GM19043 (cell line): ENCODE results near the gene HOPX.
"Not testable (repeated sequence)": the region's sequence is repeated elsewhere in the genome, so short reads cannot be mapped to it uniquely, and the experiment has no call there.

Source experiments
- ATAC-seq: cut with Tn5 transposase; IDR thresholded peaks from one replicate; pipeline ENCODE4 v1.9.1; 2021; ENCODE audit warnings: low read depth; ENCODE audit not compliant: unreplicated experiment

The HOPX gene, protein sequence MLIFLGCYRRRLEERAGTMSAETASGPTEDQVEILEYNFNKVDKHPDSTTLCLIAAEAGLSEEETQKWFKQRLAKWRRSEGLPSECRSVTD

GRCh38 chr4:56681158-56681852, at the start of gene HOPX:
HOPX (minus strand) TSS chr4:56681296; CDS start chr4:56657816, 23,480 bp downstream.
- no peak for ATAC-seq

- ATAC-seq: no peak
Measured at GRCh38 chr4:56730097-56730496, 49.0 kb upstream of the HOPX start.

- ATAC-seq: no peak
Measured at GRCh38 chr4:56728512-56728911, 47.4 kb upstream of the HOPX start.

DNA sequence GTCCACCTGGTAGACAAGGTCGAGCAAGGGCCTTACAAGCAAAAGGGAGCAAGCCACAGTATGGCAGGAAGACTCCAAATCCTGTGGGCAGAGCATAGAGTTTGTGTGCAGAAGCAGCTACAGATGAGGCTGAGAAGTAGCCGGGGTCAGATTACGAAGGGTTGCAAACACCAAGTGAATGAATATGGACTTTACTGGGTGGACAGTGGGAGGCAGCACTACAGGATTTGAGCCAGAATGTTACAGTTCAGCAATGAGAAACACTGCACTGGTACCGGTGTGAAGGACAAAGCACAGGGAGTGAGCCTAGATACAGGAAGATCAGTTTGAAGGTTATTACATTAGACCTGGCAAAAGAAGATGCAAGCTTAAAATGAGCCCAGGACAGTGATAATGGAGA, 46.1 kb upstream of the HOPX start:
- ATAC-seq: no peak

DNA sequence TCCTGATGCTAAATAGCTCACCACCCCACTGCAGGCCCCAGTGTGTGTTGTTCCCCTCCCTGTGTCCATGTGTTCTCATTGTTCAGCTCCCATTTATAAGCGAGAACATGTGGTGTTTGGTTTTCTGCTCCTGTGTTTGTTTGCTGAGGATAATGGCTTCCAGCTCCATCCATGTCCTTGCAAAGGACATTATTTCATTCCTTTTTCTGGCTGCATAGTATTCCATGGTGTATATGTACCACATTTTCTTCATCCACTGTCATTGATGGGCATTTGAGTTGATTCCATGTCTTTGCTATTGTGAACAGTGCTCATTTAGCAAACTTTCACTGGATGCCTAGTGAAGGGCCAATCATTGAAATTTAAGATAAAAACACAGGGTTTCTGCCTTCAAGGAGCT, 45.5 kb upstream of the HOPX start:
- ATAC-seq: not testable (repeated sequence)

DNA sequence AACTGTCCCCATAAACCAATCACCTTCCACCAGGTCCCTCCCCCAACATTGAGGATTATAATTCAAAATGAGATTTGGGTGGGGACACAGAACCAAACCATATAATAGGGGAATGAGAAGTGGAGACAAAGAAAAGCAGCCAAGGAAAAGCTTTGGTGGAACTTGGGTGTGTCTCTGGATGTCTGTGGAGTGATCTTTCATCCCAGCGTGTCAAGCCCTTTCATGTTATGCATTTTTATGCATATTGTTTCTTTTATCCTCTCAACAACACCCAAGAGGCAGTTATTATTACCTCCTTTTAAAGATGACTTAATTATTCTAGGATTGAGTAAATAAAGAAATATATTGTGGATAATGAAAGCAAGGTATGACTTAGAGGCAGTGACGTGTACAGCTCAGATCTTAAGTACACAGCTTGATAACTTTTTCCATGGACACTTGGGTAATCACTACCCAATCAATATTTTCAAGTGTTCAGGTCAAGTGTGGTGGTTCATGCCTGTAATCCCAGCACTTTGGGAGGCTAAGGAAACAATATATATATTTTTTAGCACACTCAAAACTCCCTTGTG, 42.6 kb upstream of the HOPX start:
- ATAC-seq: no peak

GRCh38 chr4:56723201-56723605, 42.1 kb upstream of the HOPX start:
- no peak for ATAC-seq

DNA sequence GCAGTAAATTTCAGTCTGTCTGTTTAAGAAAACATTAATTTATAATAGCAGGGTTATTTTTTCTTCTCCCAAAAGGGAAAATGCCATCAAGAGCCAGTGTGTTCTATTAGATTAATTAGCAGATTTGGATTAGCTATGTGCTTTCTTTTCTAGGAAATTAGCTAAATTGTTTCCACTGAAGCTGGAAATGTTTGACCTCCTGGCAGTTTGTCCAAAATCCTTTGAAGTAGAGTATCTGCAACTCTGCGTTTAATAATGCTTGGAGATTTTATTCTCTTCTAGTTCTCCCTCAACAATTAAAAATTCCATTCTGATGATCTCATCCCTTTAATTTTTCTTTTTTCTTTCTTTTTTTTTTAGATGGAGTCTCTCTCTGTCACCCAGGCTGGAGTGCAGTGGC, 27.1 kb upstream of the HOPX start:
- no peak for ATAC-seq

DNA sequence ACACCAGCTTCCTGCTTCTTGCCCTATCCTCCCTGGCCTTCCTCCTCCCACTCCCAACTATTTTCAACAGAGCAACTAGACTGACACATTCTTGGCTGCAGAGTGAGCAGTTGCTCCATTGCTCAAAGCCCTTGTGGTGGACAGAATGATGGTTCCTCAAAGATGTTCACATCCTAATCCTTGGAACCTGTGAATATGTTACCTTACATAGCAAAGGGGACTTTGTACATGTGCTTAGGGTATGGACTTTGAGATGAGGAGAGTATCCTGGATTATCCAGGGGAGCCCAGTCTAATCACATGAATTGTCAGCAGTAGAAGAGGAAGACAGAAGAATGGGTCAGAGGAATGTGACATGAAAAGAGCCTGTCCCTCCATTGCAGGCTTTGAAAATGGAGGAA, 24.9 kb upstream of the HOPX start:
- ATAC-seq: no peak

DNA sequence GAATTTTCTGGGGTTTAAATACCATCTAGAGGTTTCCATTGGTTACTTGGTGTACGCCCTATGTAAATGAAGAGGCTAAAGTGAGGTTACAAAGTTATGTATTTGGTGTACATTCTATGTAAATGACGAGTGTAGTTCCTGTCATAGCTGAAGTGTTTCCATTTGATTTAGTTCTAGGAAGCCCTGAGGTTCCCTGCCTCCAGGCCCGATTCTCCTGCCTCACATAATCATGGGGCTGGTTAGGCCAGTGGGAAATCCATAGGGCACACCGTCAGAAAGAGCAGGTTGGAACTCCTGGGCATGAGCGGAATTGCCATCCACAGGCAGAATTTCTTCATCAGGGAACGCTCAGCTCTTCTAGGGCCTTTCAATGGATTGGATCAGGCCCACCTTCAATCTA, 24.2 kb upstream of the HOPX start:
- ATAC-seq: no peak

GRCh38 chr4:56704089-56704871, 23.2 kb upstream of the HOPX start:
- ATAC-seq: no peak

- ATAC-seq: no peak
Measured at GRCh38 chr4:56703378-56703777, 22.3 kb upstream of the HOPX start.

- no peak for ATAC-seq
Measured at GRCh38 chr4:56701644-56702043, 20.5 kb upstream of the HOPX start.

DNA sequence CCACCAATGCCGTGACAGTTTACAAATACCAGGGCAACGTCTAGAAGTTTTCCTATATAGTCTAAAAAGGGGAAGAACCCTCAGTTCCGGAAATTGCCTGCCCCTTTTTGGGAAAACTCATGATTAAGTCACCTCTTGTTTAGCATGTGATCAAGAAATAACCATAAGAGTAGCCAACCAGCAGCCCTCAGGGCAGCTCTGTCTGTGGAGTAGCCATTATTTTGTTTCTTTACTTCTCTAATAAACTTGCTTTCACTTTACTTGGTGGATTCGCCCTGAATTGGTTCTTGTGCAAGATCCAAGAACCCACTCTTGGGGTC, 20.0 kb upstream of the HOPX start:
- no peak for ATAC-seq

DNA sequence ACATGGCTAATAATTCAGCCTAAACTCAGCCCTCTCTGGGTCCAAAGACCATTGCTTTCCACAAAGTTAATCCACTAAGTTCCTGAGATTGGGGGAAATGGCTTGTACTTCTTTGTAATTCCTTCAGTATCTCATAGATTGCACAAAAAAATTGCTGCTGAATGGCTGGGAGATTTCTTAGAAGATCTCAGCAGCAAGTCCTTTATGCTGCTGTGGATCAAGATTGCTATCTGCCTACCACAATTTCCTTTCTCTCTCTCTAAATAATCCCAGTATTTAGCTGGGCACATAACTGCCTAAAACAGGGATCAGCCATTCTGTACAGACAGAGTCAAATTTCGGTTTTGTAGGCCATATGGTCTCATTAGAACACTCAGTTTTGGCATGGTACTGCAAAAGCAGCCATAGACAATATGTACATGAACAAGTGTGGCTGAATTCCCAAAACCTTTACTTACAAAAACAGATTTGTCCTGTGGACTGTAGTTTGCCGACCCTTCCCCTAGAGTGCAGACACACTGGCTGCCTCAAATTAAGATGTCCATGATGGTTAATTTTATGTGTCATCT, 18.5 kb upstream of the HOPX start:
- no peak for ATAC-seq

- no peak for ATAC-seq
Measured at GRCh38 chr4:56698329-56698728, 17.2 kb upstream of the HOPX start.

GRCh38 chr4:56696056-56696455, 15.0 kb upstream of the HOPX start:
- ATAC-seq: no peak

- not testable (repeated sequence) for ATAC-seq
Measured at GRCh38 chr4:56693476-56693875, 12.4 kb upstream of the HOPX start.

DNA sequence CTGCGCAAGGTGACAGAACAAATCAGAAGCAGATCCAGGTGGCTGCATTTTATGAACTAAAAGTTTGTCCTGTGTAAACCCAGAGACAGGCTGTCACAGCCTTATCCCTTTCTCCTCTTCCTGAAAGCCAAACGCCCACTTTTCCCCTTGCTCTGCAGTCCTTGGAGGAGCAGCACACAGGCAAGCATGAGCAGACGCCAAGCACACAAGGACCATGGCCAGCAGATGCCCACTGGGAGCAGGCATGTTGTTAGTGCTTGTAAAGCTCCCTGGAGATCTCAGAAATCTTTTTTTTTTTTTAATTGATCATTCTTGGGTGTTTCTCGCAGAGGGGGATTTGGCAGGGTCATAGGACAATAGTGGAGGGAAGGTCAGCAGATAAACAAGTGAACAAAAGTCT, 11.5 kb upstream of the HOPX start:
- no peak for ATAC-seq

GRCh38 chr4:56691425-56691824, 10.3 kb upstream of the HOPX start:
- ATAC-seq: no peak

DNA sequence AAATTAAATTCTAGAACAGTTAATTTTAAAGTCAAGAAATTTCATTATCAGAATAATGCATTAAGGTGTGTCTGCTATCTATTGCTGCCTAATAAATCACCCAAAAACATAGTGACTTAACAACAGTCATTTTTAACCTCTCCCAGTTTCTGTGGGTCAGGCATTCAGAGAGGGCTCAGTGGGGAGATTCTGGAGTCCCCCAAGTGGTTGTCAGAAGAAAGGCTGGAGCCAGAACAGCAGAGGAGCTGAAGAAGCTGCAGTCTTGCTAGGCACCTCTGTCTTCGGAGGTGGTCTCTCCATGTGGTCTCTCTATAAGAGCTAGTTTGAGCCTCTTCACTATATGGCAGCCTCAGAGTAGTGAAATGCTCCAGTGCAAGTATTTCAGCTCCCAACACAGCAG, 9.3 kb upstream of the HOPX start:
- ATAC-seq: no peak
